Mesendoderm (in vitro differentiated cells): ENCODE results near the gene PTPRD.

Experiments used
- DNase-seq: peaks from one replicate; pipeline ENCODE4 v3.0.0; 2013
- H2AK5ac ChIP-seq: 2 replicates; pipeline ENCODE4 v1.6.1; 2013; ENCODE audit warnings: low read length, inconsistent platforms
- H2BK120ac ChIP-seq: 2 replicates; pipeline ENCODE4 v1.6.1; 2013; ENCODE audit warnings: low read depth, mild to moderate bottlenecking, low read length, moderate library complexity, mixed read lengths
- H2BK15ac ChIP-seq: replicated peaks from 2 replicates; pipeline ENCODE4 v1.6.1; 2013; ENCODE audit warnings: low read depth, mild to moderate bottlenecking, moderate library complexity
- H2BK5ac ChIP-seq: 2 replicates; pipeline ENCODE4 v1.6.1; 2013; ENCODE audit warnings: low read length, inconsistent platforms
- H3K18ac ChIP-seq: 2 replicates; pipeline ENCODE4 v1.6.1; 2013; ENCODE audit warnings: mild to moderate bottlenecking, low read length, mixed read lengths
- H3K23ac ChIP-seq: one replicate; pipeline ENCODE4 v1.6.1; 2013; ENCODE audit warnings: low read length
- H3K27ac ChIP-seq: 2 replicates; pipeline ENCODE4 v1.5.1; 2013; ENCODE audit warnings: low read depth, mild to moderate bottlenecking, inconsistent platforms, low read length, moderate library complexity
- H3K27me3 ChIP-seq: 2 replicates; pipeline ENCODE4 v1.6.1; 2013; ENCODE audit warnings: low read length, control low read depth, mild to moderate bottlenecking, inconsistent platforms; ENCODE audit not compliant: insufficient read depth, poor library complexity
- H3K36me3 ChIP-seq: 2 replicates; pipeline ENCODE4 v1.6.1; 2013; ENCODE audit warnings: low read length, inconsistent platforms; ENCODE audit not compliant: control insufficient read depth, insufficient read depth
- H3K4ac ChIP-seq: one replicate; pipeline ENCODE4 v1.6.1; 2013; ENCODE audit warnings: low read depth, mild to moderate bottlenecking, low read length, moderate library complexity
- H3K4me1 ChIP-seq: 2 replicates; pipeline ENCODE4 v1.6.1; 2013; ENCODE audit warnings: low read depth, low read length, inconsistent platforms; ENCODE audit not compliant: control insufficient read depth
- H3K4me2 ChIP-seq: 2 replicates; pipeline ENCODE4 v1.6.1; 2013; ENCODE audit warnings: low read length
- H3K4me3 ChIP-seq: 2 replicates; pipeline ENCODE4 v1.5.1; 2013; ENCODE audit warnings: mild to moderate bottlenecking, low read length
- H3K56ac ChIP-seq: one replicate; pipeline ENCODE4 v1.6.1; 2013; ENCODE audit warnings: low read length
- H3K79me1 ChIP-seq: 2 replicates; pipeline ENCODE4 v1.6.1; 2013; ENCODE audit warnings: low read length, inconsistent platforms
- H3K79me2 ChIP-seq: 2 replicates; pipeline ENCODE4 v1.6.1; 2013; ENCODE audit warnings: mild to moderate bottlenecking, low read length; ENCODE audit not compliant: control insufficient read depth, insufficient read depth
- H3K9ac ChIP-seq: 2 replicates; pipeline ENCODE4 v1.6.1; 2013; ENCODE audit warnings: low read length, inconsistent platforms
- H4K5ac ChIP-seq: one replicate; pipeline ENCODE4 v1.6.1; 2013; ENCODE audit warnings: low read length
- H4K8ac ChIP-seq: one replicate; pipeline ENCODE4 v1.6.1; 2013; ENCODE audit warnings: low read depth, mild to moderate bottlenecking, control low read depth, low read length, moderate library complexity
- WGBS: extraction: QIAGEN DNeasy Blood & Tissue Kit; methylation state at CpG from one replicate; pipeline ENCODE4 v1.1.7; 2013; ENCODE audit warnings: low lambda C conversion rate, missing lambda C conversion rate; ENCODE audit not compliant: insufficient coverage; ENCODE audit errors: extremely low coverage; 5-methylcytosine and 5-hydroxymethylcytosine counted together

PTPRD gene

DNA sequence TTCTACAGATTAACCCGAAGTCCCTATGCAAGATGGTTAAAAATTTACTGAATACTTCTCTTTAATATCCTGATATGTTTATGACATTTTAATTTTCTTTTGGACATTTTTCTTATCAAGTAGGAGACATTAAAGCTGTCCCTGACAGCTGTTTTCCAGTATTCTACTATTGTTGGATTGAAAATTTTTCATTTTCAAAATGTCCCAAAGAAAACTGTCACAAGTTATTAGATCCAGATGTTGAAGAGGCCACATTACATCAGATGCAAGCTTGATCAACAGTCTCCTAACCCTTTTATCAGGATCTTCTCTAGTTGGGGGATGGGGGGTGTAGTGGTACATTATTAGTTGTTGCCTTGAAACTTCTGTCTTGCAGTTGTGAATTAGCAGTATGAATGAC, 1410.5 kb downstream of the PTPRD start:
- Histone ChIP-seq H3K4me1 (no peaks in the 10 kb centered on the region), H2BK15ac (no peak overlapping the region), H3K56ac (no peak overlapping the region), H4K5ac (no peak overlapping the region), H2BK120ac (no peak overlapping the region), H4K8ac (no peak overlapping the region), H3K27ac (no peak overlapping the region), H3K36me3 (no peaks in the 10 kb centered on the region), H3K79me2 (no peaks in the 10 kb centered on the region), H3K18ac (no peak overlapping the region), H3K23ac (no peak overlapping the region), H3K4ac (no peak overlapping the region), H2AK5ac (no peak overlapping the region), H3K4me2 (no peak overlapping the region), H3K27me3 (no peaks in the 10 kb centered on the region), H3K9ac (no peak overlapping the region), H3K4me3 (no peak overlapping the region), H2BK5ac (no peak overlapping the region), H3K79me1 (no peaks in the 10 kb centered on the region)
- no CpG with 5 or more reads among the region's 1 CpG for WGBS
- no peak for DNase-seq

DNA sequence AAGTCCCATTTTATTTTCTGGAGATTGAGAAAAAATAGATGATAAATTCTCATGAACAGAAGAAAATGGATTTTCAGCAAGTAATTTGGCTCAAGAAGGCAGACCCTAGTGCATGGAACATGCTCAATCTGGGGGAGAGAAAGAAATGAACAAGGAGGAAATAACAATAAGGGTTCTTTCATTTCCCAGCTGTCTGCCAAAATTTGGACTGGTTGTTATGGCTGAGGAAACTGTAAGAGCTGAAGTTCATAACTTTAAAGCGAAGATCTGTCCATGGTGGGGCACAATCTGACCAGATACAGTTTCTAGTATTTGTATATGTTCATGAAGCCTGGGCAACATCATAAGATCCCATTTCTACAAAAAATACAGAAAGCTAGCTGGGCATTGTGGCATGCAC, 1426.7 kb downstream of the PTPRD start:
- no peak overlapping the region for H3K56ac ChIP-seq
- no peak overlapping the region for H3K4ac ChIP-seq
- H3K4me3 ChIP-seq = no peak overlapping the region
- H4K8ac ChIP-seq = no peak overlapping the region
- no peaks in the 10 kb centered on the region for H3K27me3 ChIP-seq
- no peak overlapping the region for H2AK5ac ChIP-seq
- no peaks in the 10 kb centered on the region for H3K4me1 ChIP-seq
- no peak overlapping the region for H2BK15ac ChIP-seq
- H3K79me1 ChIP-seq = no peaks in the 10 kb centered on the region
- H3K27ac ChIP-seq = no peak overlapping the region
- no peak overlapping the region for H3K18ac ChIP-seq
- H3K4me2 ChIP-seq = no peak overlapping the region
- H2BK5ac ChIP-seq = no peak overlapping the region
- no peak overlapping the region for H4K5ac ChIP-seq
- no CpG with 5 or more reads among the region's 1 CpG for WGBS
- no peak overlapping the region for H2BK120ac ChIP-seq
- no peak for DNase-seq
- no peak overlapping the region for H3K9ac ChIP-seq
- H3K79me2 ChIP-seq = no peaks in the 10 kb centered on the region
- no peaks in the 10 kb centered on the region for H3K36me3 ChIP-seq
- no peak overlapping the region for H3K23ac ChIP-seq

DNA sequence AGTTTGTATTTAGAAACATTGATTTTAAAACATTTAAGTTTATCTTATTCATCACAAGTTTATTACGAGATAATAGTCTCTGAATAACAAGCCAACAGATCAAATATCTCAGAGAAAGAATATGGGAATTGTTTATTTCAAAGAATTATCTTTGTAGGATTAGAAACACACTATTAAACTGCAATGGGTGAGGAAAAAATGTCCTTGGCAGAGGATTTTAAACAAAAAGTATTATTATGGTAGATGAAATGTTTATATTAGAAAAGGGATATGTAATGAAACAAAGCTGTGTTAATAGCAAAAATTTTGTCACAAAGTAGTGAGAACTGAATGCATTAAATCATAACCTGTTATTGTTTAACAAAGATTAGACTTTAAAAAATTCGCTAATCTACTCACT, 1430.4 kb downstream of the PTPRD start:
- no peaks in the 10 kb centered on the region for H3K36me3 ChIP-seq
- H3K27me3 ChIP-seq = no peaks in the 10 kb centered on the region
- no peak overlapping the region for H3K9ac ChIP-seq
- H3K4ac ChIP-seq = no peak overlapping the region
- no peak overlapping the region for H3K56ac ChIP-seq
- no peak overlapping the region for H3K4me3 ChIP-seq
- H3K27ac ChIP-seq = no peak overlapping the region
- WGBS = no CpG with 5 or more reads among the region's 2 CpGs
- H2BK15ac ChIP-seq = no peak overlapping the region
- DNase-seq = no peak
- no peak overlapping the region for H2BK120ac ChIP-seq
- H3K4me1 ChIP-seq = no peaks in the 10 kb centered on the region
- H4K8ac ChIP-seq = no peak overlapping the region
- H2BK5ac ChIP-seq = no peak overlapping the region
- H4K5ac ChIP-seq = no peak overlapping the region
- no peak overlapping the region for H2AK5ac ChIP-seq
- H3K4me2 ChIP-seq = no peak overlapping the region
- no peaks in the 10 kb centered on the region for H3K79me1 ChIP-seq
- H3K18ac ChIP-seq = no peak overlapping the region
- H3K79me2 ChIP-seq = no peaks in the 10 kb centered on the region
- no peak overlapping the region for H3K23ac ChIP-seq

DNA sequence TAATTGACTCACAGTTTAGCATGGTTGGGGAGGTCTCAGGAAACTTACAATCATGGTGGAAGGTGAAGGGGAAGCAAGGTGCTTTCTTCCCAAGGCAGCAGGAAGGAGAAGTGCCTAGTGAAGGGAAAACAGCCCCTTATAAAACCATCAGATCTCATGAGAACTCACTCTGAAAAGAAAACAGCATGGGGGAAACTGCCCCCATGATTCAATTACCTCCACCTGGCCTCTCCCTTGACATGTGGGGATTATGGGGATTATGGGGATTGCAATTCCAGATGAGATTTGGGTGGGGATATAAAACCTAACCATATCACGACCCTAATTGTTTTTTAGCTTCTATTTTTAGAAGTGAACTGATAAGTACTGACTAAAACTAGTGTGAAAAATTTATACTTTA, 1435.7 kb downstream of the PTPRD start:
- Histone ChIP-seq H3K18ac (no peak overlapping the region), H3K79me1 (no peaks in the 10 kb centered on the region), H3K27me3 (no peaks in the 10 kb centered on the region), H3K4ac (no peak overlapping the region), H2BK120ac (no peak overlapping the region), H2AK5ac (no peak overlapping the region), H4K5ac (no peak overlapping the region), H3K4me3 (no peak overlapping the region), H3K56ac (no peak overlapping the region), H3K36me3 (no peaks in the 10 kb centered on the region), H3K4me1 (no peaks in the 10 kb centered on the region), H3K9ac (no peak overlapping the region), H4K8ac (no peak overlapping the region), H3K27ac (no peak overlapping the region), H2BK15ac (no peak overlapping the region), H3K4me2 (no peak overlapping the region), H2BK5ac (no peak overlapping the region), H3K79me2 (no peaks in the 10 kb centered on the region), H3K23ac (no peak overlapping the region)
- no peak for DNase-seq
- no CpG with 5 or more reads among the region's 1 CpG for WGBS

DNA sequence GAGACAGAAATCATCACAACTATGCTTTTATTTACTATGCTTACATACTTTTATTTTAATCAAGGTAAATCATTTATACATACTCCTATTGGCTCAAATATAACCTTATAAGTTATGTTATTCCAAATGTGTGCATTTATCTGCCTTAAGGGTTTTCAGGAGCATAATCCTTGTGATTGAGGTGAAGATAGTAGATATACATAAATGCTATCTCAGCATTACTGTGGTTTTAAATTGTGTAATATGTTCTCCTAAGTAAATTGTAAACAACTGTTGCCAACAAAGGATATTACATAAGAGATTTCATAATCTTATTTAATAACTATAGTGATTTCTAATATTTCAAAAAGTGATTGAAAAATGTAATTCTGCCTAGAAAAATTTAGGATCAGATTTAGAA, 1438.4 kb downstream of the PTPRD start:
- Histone ChIP-seq H3K79me1 (no peaks in the 10 kb centered on the region), H3K27me3 (no peaks in the 10 kb centered on the region), H3K4me3 (no peak overlapping the region), H3K36me3 (no peaks in the 10 kb centered on the region), H4K5ac (no peak overlapping the region), H2BK5ac (no peak overlapping the region), H3K23ac (no peak overlapping the region), H2BK120ac (no peak overlapping the region), H3K79me2 (no peaks in the 10 kb centered on the region), H3K56ac (no peak overlapping the region), H3K4me2 (no peak overlapping the region), H3K18ac (no peak overlapping the region), H4K8ac (no peak overlapping the region), H3K9ac (no peak overlapping the region), H3K4ac (no peak overlapping the region), H2AK5ac (no peak overlapping the region), H2BK15ac (no peak overlapping the region), H3K27ac (no peak overlapping the region), H3K4me1 (no peaks in the 10 kb centered on the region)
- no peak for DNase-seq

DNA sequence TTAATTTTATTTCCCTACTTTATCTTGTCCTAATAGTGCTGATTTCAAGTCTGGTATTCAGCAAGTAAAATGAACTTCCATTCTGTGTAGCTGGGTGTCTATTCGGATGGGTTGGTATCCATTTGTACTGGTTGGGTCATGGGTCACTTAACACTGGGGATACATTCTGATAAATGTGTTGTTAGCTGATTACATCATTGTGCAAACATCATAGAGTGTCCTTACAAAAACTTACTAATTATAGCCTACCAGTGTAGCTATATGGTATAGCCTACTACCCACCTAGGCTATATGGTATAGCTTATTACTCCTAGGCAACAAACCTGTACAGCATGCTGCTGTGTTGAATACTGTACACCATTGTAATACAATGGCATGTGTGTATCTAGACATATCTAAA, 1439.5 kb downstream of the PTPRD start:
- H4K8ac ChIP-seq = no peak overlapping the region
- H3K4me2 ChIP-seq = no peak overlapping the region
- no peak overlapping the region for H3K9ac ChIP-seq
- no peaks in the 10 kb centered on the region for H3K27me3 ChIP-seq
- no peak overlapping the region for H3K4me3 ChIP-seq
- H3K79me2 ChIP-seq = no peaks in the 10 kb centered on the region
- H2BK15ac ChIP-seq = no peak overlapping the region
- DNase-seq = no peak
- no peak overlapping the region for H3K23ac ChIP-seq
- no peaks in the 10 kb centered on the region for H3K79me1 ChIP-seq
- WGBS = no CpG with 5 or more reads among the region's 1 CpG
- no peak overlapping the region for H4K5ac ChIP-seq
- no peak overlapping the region for H2BK120ac ChIP-seq
- no peak overlapping the region for H3K18ac ChIP-seq
- no peak overlapping the region for H2BK5ac ChIP-seq
- no peaks in the 10 kb centered on the region for H3K4me1 ChIP-seq
- no peaks in the 10 kb centered on the region for H3K36me3 ChIP-seq
- no peak overlapping the region for H3K56ac ChIP-seq
- H2AK5ac ChIP-seq = no peak overlapping the region
- no peak overlapping the region for H3K27ac ChIP-seq
- H3K4ac ChIP-seq = no peak overlapping the region
